ENCODE results near the gene VAMP8. TPM values are rescaled to one million over a fixed set of nuclear protein-coding genes. Genes with fewer than 3 reads are reported as not detected.

The VAMP8 gene
- total and polyA plus RNA-seq, 2 of the 8 experiments (the other 6 are each of a cell fraction or from before 2014, with no cell fraction given), result 34.4 to 69.7 TPM

DNA sequence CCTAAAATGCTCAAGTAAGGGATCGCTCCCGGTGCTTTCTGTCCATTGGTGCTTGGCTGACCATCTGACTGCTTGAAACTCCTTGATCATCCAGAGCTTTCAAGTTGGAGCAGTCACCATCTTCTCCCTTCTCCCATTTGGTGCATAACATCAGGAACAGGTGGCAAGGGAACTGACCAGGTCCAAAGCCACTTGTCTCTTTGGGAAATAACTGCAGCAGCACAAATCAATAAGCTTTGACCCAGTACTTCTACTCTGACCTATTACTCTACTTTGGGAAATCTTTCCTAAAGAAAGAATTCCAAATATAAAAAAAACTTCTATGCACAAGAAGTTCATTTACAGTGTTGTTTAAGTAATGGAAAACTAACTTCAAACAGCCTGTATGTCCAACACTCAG lies 49.0 kb upstream of the VAMP8 start:
- H2BK12ac ChIP-seq (ENCODE audit: low read depth, low read length), result no peak overlapping the region
- H3K36me3 ChIP-seq (ENCODE audit: control insufficient read depth in 2 of 4, insufficient read depth in 4 of 4, low read length in 3 of 4), result no peaks in the 10 kb centered on the region
- no peak overlapping the region for H2AFZ ChIP-seq (ENCODE audit: low read length)
- ChIA-PET POLR2A (ENCODE audit: partially characterized antibody) (interaction anchor here (0.7 to 38.6 kb wide), 6 partner anchors 10 to 96 kb away, joined by 3 to 1889 read pairs (median 18); partner anchors contain the start of genes CAPG, GGCX, MAT2A and SH2D6), CTCF (ENCODE audit: partially characterized antibody) (no interaction called here)
- no peak overlapping the region for H4K91ac ChIP-seq (replicated peaks; ENCODE audit: insufficient read length, low read length)
- H2BK15ac ChIP-seq (ENCODE audit: low read length), result no peak overlapping the region
- no peaks in the 10 kb centered on the region for H3K79me2 ChIP-seq (ENCODE audit: control insufficient read depth in 1 of 2, insufficient read depth in 2 of 2, low read length in 2 of 2)
- H3K56ac ChIP-seq (replicated peaks; ENCODE audit: insufficient read length, low read depth, low read length), result no peak overlapping the region
- H3K4me1 ChIP-seq (replicated peaks in 1 of 4; ENCODE audit: control insufficient read depth in 3 of 4, insufficient read depth in 4 of 4, low read length in 3 of 4), result peaks cover 5 to 12% (median 6%) of the 10 kb centered on the region in 4 experiments; a peak in 5 of 7 replicates
- H3K27me3 ChIP-seq (replicated peaks in 1 of 4; ENCODE audit: control insufficient read depth in 3 of 4, extremely low read depth in 1 of 4, insufficient read depth in 3 of 4, low read length in 3 of 4), result no peaks in the 10 kb centered on the region
- DNase-seq (ENCODE audit: low read depth in 1 of 2, low spot score in 2 of 2), result no peak
- H3K14ac ChIP-seq (ENCODE audit: insufficient read length), result no peak overlapping the region
- no peak overlapping the region for H3K18ac ChIP-seq (ENCODE audit: extremely low read depth, low read length)
- no peak overlapping the region for H3K4ac ChIP-seq (replicated peaks; ENCODE audit: insufficient read length, low read depth, low read length)
- H3K79me1 ChIP-seq (ENCODE audit: low read depth, low read length), result no peaks in the 10 kb centered on the region
- no peak overlapping the region for H2BK5ac ChIP-seq (ENCODE audit: low read depth, low read length)
- WGBS, 2 experiments (ENCODE audit: extremely low coverage in 1 of 2, insufficient coverage in 1 of 2, insufficient read length in 1 of 2, insufficient replicate concordance in 2 of 2, low coverage in 1 of 2, low lambda C conversion rate in 2 of 2, missing lambda C conversion rate in 1 of 2), result 87% methylated on average over 2 of the region's 2 CpGs; no CpG with 5 or more reads in 1 of the 2 experiments
- H4K20me1 ChIP-seq (replicated peaks in 1 of 2; ENCODE audit: control insufficient read depth in 1 of 2, insufficient read depth in 2 of 2, low read length in 2 of 2), result no peaks in the 10 kb centered on the region
- no peak overlapping the region for H2AK5ac ChIP-seq (ENCODE audit: low read depth, low read length)
- H3K9me3 ChIP-seq (ENCODE audit: insufficient read depth in 2 of 2, low read depth in 1 of 2, low read length in 1 of 2), result no peaks in the 10 kb centered on the region
- H3K4me2 ChIP-seq (ENCODE audit: insufficient read depth in 1 of 2, low read depth in 2 of 2, low read length in 2 of 2), result no peak overlapping the region
- no peak overlapping the region for H4K5ac ChIP-seq (ENCODE audit: insufficient read length, low read depth, low read length)
- H4K8ac ChIP-seq (ENCODE audit: extremely low read depth, insufficient read depth, low read length), result no peak overlapping the region
- no peak overlapping the region for H2BK120ac ChIP-seq (replicated peaks; ENCODE audit: low read depth, low read length)
- no peaks in the 10 kb centered on the region for H3K23me2 ChIP-seq (ENCODE audit: low read depth, low read length)
- TF ChIP-seq BCL11A (IDR thresholded peaks at IDR 0.05; ENCODE audit: low read depth in 2 of 2, low read length in 2 of 2) (no peak), HDAC6 (IDR thresholded peaks at IDR 0.05; ENCODE audit: low read depth, low read length) (no peak), CREB1 (IDR thresholded peaks at IDR 0.05) (no peak), SP1 (IDR thresholded peaks at IDR 0.05; ENCODE audit: low read depth, low read length) (no peak), KDM1A (IDR thresholded peaks at IDR 0.05; ENCODE audit: borderline replicate concordance, low read length) (no peak), RXRA (IDR thresholded peaks at IDR 0.05; ENCODE audit: insufficient read depth, low read depth, low read length) (no peak), TAF7 (optimal IDR thresholded peaks at IDR 0.05; ENCODE audit: borderline replicate concordance, low read depth, low read length) (no peak), TCF12 (IDR thresholded peaks at IDR 0.05; ENCODE audit: low read depth, low read length) (no peak), POLR2A (IDR thresholded peaks at IDR 0.05; ENCODE audit: control extremely low read depth in 1 of 2, low read depth in 2 of 2, low read length in 2 of 2) (no peak), EP300 (IDR thresholded peaks at IDR 0.05; ENCODE audit: borderline replicate concordance in 1 of 2, low read depth in 2 of 2, low read length in 2 of 2) (no peak), SAP30 (IDR thresholded peaks at IDR 0.05; ENCODE audit: insufficient read depth, insufficient replicate concordance, low read length) (no peak), SIX5 (IDR thresholded peaks at IDR 0.05; ENCODE audit: low read depth, low read length) (no peak), SRF (IDR thresholded peaks at IDR 0.05; ENCODE audit: low read depth, low read length) (no peak)
- TF ChIP-seq, protein P1, sequence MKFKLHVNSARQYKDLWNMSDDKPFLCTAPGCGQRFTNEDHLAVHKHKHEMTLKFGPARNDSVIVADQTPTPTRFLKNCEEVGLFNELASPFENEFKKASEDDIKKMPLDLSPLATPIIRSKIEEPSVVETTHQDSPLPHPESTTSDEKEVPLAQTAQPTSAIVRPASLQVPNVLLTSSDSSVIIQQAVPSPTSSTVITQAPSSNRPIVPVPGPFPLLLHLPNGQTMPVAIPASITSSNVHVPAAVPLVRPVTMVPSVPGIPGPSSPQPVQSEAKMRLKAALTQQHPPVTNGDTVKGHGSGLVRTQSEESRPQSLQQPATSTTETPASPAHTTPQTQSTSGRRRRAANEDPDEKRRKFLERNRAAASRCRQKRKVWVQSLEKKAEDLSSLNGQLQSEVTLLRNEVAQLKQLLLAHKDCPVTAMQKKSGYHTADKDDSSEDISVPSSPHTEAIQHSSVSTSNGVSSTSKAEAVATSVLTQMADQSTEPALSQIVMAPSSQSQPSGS (IDR thresholded peaks at IDR 0.05; ENCODE audit: low read length), result no peak
- FAIRE-seq, result no peak
- no peak overlapping the region for H3K23ac ChIP-seq (ENCODE audit: insufficient read length)
- H3K4me3 ChIP-seq (ENCODE audit: extremely low read depth in 1 of 4, insufficient read depth in 2 of 4, low read depth in 3 of 4, low read length in 4 of 4), result no peak overlapping the region
- H3K9ac ChIP-seq (replicated peaks in 1 of 4; ENCODE audit: extremely low read depth in 1 of 4, low read depth in 3 of 4, low read length in 3 of 4), result no peak overlapping the region
- H2BK20ac ChIP-seq (ENCODE audit: low read length), result no peak overlapping the region
- H3K27ac ChIP-seq (ENCODE audit: low read depth, low read length), result no peak overlapping the region

Measured in H1 (cell line).